Vagina (tissue), 2 donors: ENCODE results near the gene PTGIS. TPM values are rescaled to one million over a fixed set of nuclear protein-coding genes. Genes with fewer than 3 reads are reported as not detected.

Experiments used
- DNase-seq, 2 donors: peaks; one replicate each; pipeline ENCODE4 v3.0.0-alpha.2; 2017; ENCODE audit errors: extremely low spot score in 2 of 2
- H3K27ac ChIP-seq: fragments of 200-600 bp; sonication (generic); one replicate; pipeline ENCODE4 v1.5.1; 2019
- H3K27me3 ChIP-seq: fragments of 200-600 bp; sonication (generic); one replicate; pipeline ENCODE4 v1.5.1; 2019
- H3K36me3 ChIP-seq, 2 donors: fragments of 200-600 bp; sonication (generic); one replicate each; pipeline ENCODE4 v1.5.1; 2017 to 2019
- H3K4me1 ChIP-seq: fragments of 200-600 bp; sonication (generic); one replicate; pipeline ENCODE4 v1.5.1; 2019
- H3K4me3 ChIP-seq, 2 donors: fragments of 200-600 bp; sonication (generic); 1 replicate in 1 of 2; 2 replicates in 1 of 2; pipeline ENCODE4 v1.5.1; 2016 to 2019
- H3K9me3 ChIP-seq: fragments of 200-600 bp; sonication (generic); one replicate; pipeline ENCODE4 v1.5.1; 2019
- CTCF ChIP-seq, 3 experiments: fragments of 450-650 bp in 2 of 3; fragments of 200-600 bp in 1 of 3; sonication (generic) in 1 of 3; IDR thresholded peaks; one replicate each; pipeline ENCODE4 v1.5.1; 2017 to 2019; ENCODE audit warnings: antibody characterized with exemption in 3 of 3, mild to moderate bottlenecking in 2 of 3, moderate library complexity in 2 of 3
- POLR2A ChIP-seq, 2 donors: fragments of 450-650 bp; IDR thresholded peaks; one replicate each; pipeline ENCODE4 v1.6.1; 2017; ENCODE audit warnings: antibody characterized with exemption in 2 of 2, mild to moderate bottlenecking in 2 of 2, moderate library complexity in 2 of 2
- POLR2AphosphoS5 ChIP-seq, 2 donors: sonication (generic); formaldehyde crosslinking; IDR thresholded peaks; one replicate each; pipeline ENCODE4 v1.9.0; 2017; ENCODE audit warnings: antibody characterized with exemption in 2 of 2, mild to moderate bottlenecking in 2 of 2, low read depth in 1 of 2; ENCODE audit not compliant: insufficient read depth in 1 of 2
- intact Hi-C: fragments of 100-400 bp; cut with DNase I; formaldehyde crosslinking; loops from one replicate; pipeline ENCODE4 v1.15.1; 2023
- total RNA-seq: library from RNA; depleted of rRNA; stranded (reverse); fragments of >200 nt; gene quantifications from one replicate; pipeline ENCODE4 v1.2.3, GENCODE V29; 2016

Gene PTGIS
- total RNA-seq, 1 donor from 2014 or later = 51.1 TPM

- Histone ChIP-seq H3K27me3 (no peaks in the 10 kb centered on the region), H3K4me3 (no peak overlapping the region), H3K9me3 (no peaks in the 10 kb centered on the region), H3K27ac (no peak overlapping the region), H3K4me1 (no peaks in the 10 kb centered on the region), H3K36me3 (no peaks in the 10 kb centered on the region)
- DNase-seq = no peak
- intact Hi-C loops = no loop called here
- TF ChIP-seq POLR2A (IDR thresholded peaks at IDR 0.05) (no peak), CTCF (IDR thresholded peaks at IDR 0.05) (no peak), POLR2AphosphoS5 (IDR thresholded peaks at IDR 0.05; ENCODE audit: insufficient read depth in 1 of 2, low read depth in 1 of 2) (no peak)
These were observed 71.2 kb downstream of the PTGIS start for GRCh38 chr20:49496553-49497397.

DNA sequence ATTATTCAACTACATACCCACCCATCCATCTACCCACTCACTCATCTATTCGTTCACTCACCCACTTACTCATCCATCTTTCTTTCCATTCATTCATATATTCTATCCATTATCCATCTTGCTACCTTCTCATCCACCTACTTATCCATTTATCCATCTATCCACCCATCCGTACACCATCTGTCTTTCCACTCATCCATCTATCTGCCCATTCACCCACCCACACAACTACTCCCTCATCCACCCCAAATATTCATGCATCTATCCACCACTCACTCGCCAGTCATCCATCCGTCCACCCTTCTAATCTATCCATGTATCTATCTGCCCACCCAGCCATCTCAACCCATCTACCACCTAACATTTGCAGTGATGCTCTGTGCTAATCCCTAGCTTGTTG, 71.9 kb downstream of the PTGIS start:
- no peak for TF ChIP-seq POLR2A (IDR thresholded peaks at IDR 0.05)
- TF ChIP-seq CTCF (IDR thresholded peaks at IDR 0.05) = no peak
- TF ChIP-seq POLR2AphosphoS5 (IDR thresholded peaks at IDR 0.05; ENCODE audit: insufficient read depth in 1 of 2, low read depth in 1 of 2) = no peak
- no peaks in the 10 kb centered on the region for H3K36me3 ChIP-seq
- H3K27me3 ChIP-seq = no peaks in the 10 kb centered on the region
- no peak overlapping the region for H3K27ac ChIP-seq
- DNase-seq = no peak
- intact Hi-C loops = no loop called here
- no peaks in the 10 kb centered on the region for H3K4me1 ChIP-seq
- H3K4me3 ChIP-seq = no peak overlapping the region
- H3K9me3 ChIP-seq = no peaks in the 10 kb centered on the region

DNA sequence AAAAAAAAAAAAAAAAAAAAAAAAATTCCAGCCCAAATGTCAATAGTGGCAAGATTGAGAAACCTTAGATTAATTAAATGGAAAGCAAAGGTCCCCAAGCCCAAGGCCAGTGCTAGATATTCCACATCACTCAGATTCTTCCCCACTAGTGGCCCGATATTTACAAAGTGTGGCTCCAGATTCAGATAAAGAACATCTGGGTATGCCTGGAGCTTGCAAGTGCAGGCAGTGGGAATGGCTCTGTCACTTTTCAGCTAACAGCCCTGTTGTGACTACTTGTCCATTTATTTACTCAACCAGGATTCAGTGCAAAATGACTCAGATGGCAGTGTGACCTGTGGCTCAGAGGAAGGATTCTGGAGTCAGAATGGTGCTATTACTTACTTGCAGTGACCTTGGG, 77.2 kb downstream of the PTGIS start:
- no peaks in the 10 kb centered on the region for H3K36me3 ChIP-seq
- H3K9me3 ChIP-seq = no peaks in the 10 kb centered on the region
- H3K27ac ChIP-seq = no peak overlapping the region
- H3K27me3 ChIP-seq = no peaks in the 10 kb centered on the region
- intact Hi-C loops = no loop called here
- TF ChIP-seq CTCF (IDR thresholded peaks at IDR 0.05) = no peak
- no peak for TF ChIP-seq POLR2A (IDR thresholded peaks at IDR 0.05)
- no peak for TF ChIP-seq POLR2AphosphoS5 (IDR thresholded peaks at IDR 0.05; ENCODE audit: insufficient read depth in 1 of 2, low read depth in 1 of 2)
- no peak for DNase-seq
- H3K4me3 ChIP-seq = no peak overlapping the region
- H3K4me1 ChIP-seq = no peaks in the 10 kb centered on the region

GRCh38 chr20:49489688-49490087, 78.2 kb downstream of the PTGIS start:
- no peak for DNase-seq
- peaks cover 2% of the 10 kb centered on the region for H3K4me1 ChIP-seq
- intact Hi-C loops = no loop called here
- H3K9me3 ChIP-seq = no peaks in the 10 kb centered on the region
- H3K36me3 ChIP-seq = no peaks in the 10 kb centered on the region
- no peak overlapping the region for H3K27ac ChIP-seq
- peaks cover under 1% of the 10 kb centered on the region for H3K27me3 ChIP-seq
- TF ChIP-seq POLR2A (IDR thresholded peaks at IDR 0.05) (no peak), POLR2AphosphoS5 (IDR thresholded peaks at IDR 0.05; ENCODE audit: insufficient read depth in 1 of 2, low read depth in 1 of 2) (no peak), CTCF (IDR thresholded peaks at IDR 0.05) (no peak)
- no peak overlapping the region for H3K4me3 ChIP-seq

- H3K27me3 ChIP-seq = peaks cover 6% of the 10 kb centered on the region
- intact Hi-C loops = no loop called here
These were observed 81.9 kb downstream of the PTGIS start for GRCh38 chr20:49486064-49486463.

More at GRCh38 chr20:49486064-49486463, 81.9 kb downstream of the PTGIS start:
- H3K36me3 ChIP-seq = no peaks in the 10 kb centered on the region
- H3K27ac ChIP-seq = no peak overlapping the region
- peaks cover 27% of the 10 kb centered on the region for H3K4me1 ChIP-seq
- no peak for TF ChIP-seq CTCF (IDR thresholded peaks at IDR 0.05)
- TF ChIP-seq POLR2A (IDR thresholded peaks at IDR 0.05) = no peak
- no peak for TF ChIP-seq POLR2AphosphoS5 (IDR thresholded peaks at IDR 0.05; ENCODE audit: insufficient read depth in 1 of 2, low read depth in 1 of 2)
- DNase-seq = no peak
- no peak overlapping the region for H3K4me3 ChIP-seq
- no peaks in the 10 kb centered on the region for H3K9me3 ChIP-seq
